IPS DF 6.9 (cell line): Measurements from ENCODE around the gene MED7.

Experiments used
- DNase-seq: peaks from one replicate; pipeline ENCODE4 v3.0.0-alpha.2; 2013; ENCODE audit warnings: low read depth, low spot score
- H3K27ac ChIP-seq: one replicate; pipeline ENCODE4 v1.5.1; 2013; ENCODE audit warnings: low read length, control low read depth
- H3K27me3 ChIP-seq: 2 replicates; pipeline ENCODE4 v1.6.1; 2013; ENCODE audit warnings: mild to moderate bottlenecking, low read length; ENCODE audit not compliant: control insufficient read depth, insufficient read depth
- H3K36me3 ChIP-seq: 2 replicates; pipeline ENCODE4 v1.6.1; 2013; ENCODE audit warnings: low read length; ENCODE audit not compliant: control insufficient read depth, insufficient read depth
- H3K4me1 ChIP-seq: 2 replicates; pipeline ENCODE4 v1.6.1; 2013; ENCODE audit warnings: low read length; ENCODE audit not compliant: control insufficient read depth, insufficient read depth
- H3K4me3 ChIP-seq: 2 replicates; pipeline ENCODE4 v1.5.1; 2013; ENCODE audit warnings: mild to moderate bottlenecking, low read length
- H3K9me3 ChIP-seq: 2 replicates; pipeline ENCODE4 v1.6.1; 2013; ENCODE audit warnings: low read length, inconsistent platforms; ENCODE audit not compliant: control insufficient read depth, insufficient read depth
- WGBS: extraction: QIAGEN DNeasy Blood & Tissue Kit; methylation state at CpG from one replicate; pipeline ENCODE4 v1.1.7; 2013; ENCODE audit warnings: mixed read lengths, missing lambda C conversion rate; ENCODE audit not compliant: insufficient read length, insufficient coverage; 5-methylcytosine and 5-hydroxymethylcytosine counted together

MED7 gene

DNA sequence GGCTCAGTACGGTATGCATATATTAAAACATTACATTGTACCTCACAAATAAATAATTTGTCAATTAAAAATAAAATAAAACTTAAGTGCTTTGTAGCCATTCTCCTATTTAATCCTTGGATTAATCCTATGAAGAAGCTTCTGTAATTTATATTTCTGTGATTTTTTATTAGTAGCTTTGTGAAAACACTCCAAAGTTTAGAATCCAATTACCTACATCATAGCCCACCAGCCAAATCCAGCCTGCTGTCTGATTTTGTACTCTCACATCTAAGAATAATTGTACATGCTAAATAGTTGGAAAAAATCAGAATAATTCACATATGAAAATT, 10.4 kb downstream of the MED7 start:
- DNase-seq = no peak
- H3K4me3 ChIP-seq = no peak overlapping the region
- no peaks in the 10 kb centered on the region for H3K27me3 ChIP-seq
- no peaks in the 10 kb centered on the region for H3K9me3 ChIP-seq
- H3K27ac ChIP-seq = no peak overlapping the region
- H3K36me3 ChIP-seq = no peaks in the 10 kb centered on the region
- WGBS = no CpG with 5 or more reads among the region's 1 CpG
- no peaks in the 10 kb centered on the region for H3K4me1 ChIP-seq

DNA sequence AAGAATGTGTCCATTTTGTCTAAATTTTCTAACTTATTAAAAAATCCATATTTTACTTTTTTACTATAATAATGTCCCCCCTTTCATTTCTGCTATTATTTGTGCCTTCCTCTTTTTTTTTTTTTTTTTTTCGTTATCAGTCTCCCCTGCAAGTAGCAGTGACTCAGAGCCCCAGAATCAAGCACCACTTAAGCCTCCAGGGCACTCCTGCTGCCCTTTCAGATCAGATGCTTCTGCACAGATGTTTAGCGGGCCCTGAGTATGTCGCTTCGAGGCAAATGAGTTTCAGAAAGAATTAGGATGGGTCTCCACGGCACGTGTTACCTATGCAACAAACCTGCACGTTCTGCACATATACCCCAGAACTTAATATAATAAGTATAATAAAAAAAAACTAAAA, 11.7 kb downstream of the MED7 start:
- H3K36me3 ChIP-seq = no peaks in the 10 kb centered on the region
- WGBS = no CpG with 5 or more reads among the region's 7 CpGs

DNA sequence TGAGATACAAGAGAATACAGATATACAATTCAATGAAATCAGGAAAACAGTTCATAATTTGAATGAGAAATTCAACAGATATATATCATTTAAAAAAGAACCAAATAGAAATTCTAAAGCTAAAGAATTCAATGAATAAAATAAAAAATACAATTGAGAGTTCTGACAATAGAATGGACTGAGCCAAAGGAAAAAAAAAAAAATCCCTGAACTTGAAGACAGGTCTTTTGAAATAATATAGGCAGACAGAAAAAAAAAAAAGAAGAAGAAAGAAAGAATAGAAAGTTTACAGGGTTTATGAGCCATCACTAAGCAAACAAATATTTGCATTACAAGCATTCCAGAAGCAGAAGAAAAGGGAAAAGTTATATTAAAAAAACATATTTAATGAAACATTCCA, 21.0 kb downstream of the MED7 start:
- no peaks in the 10 kb centered on the region for H3K36me3 ChIP-seq
- H3K4me1 ChIP-seq = no peaks in the 10 kb centered on the region
- no peak overlapping the region for H3K27ac ChIP-seq
- H3K9me3 ChIP-seq = no peaks in the 10 kb centered on the region
- no peak overlapping the region for H3K4me3 ChIP-seq
- DNase-seq = no peak
- no peaks in the 10 kb centered on the region for H3K27me3 ChIP-seq

More for the DNA sequence above, 11.7 kb downstream of the MED7 start:
- Histone ChIP-seq H3K4me3 (no peak overlapping the region), H3K27me3 (no peaks in the 10 kb centered on the region), H3K27ac (no peak overlapping the region), H3K9me3 (no peaks in the 10 kb centered on the region), H3K4me1 (no peaks in the 10 kb centered on the region)
- DNase-seq = no peak

DNA sequence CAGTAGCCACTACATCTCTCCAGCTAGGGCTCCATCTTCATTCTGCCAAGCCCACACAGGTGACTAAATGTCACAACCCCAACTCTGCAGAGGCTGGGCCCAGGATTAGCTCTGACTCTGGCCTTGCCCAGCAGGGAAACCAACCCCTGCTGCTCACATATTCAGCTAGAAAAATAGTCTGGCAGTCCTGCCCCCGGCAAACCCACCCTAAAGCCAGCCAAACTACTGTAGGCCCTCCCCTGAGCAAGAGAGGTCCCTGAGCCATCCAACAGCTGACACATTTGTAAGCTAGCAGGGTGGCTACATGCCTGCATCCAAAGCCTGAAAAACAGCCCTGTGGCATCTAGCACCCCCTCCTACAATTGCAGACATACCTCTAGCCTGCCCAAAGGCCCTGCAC, 22.6 kb downstream of the MED7 start:
- no CpG with 5 or more reads among the region's 1 CpG for WGBS

DNA sequence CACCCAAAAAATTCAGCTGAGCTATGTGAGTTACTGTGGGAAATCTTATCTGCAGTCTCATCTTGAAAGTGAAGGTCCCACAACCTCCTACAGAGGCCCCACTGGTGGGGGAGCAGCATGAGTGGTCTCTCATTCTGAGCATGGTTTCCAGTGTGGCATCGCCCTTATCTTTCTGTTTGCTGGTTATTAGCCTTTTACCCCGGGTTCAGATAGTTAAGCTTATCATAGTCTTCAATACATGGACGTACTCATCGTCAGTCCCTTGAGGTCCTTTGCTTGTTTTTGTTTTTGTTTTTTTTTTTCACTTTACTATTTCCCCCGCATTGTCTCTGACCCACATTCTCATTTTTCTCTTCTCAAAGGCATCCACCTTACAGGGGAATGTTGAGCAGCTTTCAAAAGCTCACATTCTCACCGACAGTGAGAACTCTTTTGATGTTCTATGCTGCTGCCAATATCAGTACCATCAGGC, 26.1 kb downstream of the MED7 start:
- H3K4me3 ChIP-seq = no peak overlapping the region
- H3K27me3 ChIP-seq = no peaks in the 10 kb centered on the region
- H3K9me3 ChIP-seq = no peaks in the 10 kb centered on the region
- no peaks in the 10 kb centered on the region for H3K4me1 ChIP-seq
- WGBS = no CpG with 5 or more reads among the region's 6 CpGs
- no peak for DNase-seq
- H3K27ac ChIP-seq = no peak overlapping the region
- no peaks in the 10 kb centered on the region for H3K36me3 ChIP-seq

More for the DNA sequence above, 22.6 kb downstream of the MED7 start:
- H3K27ac ChIP-seq = no peak overlapping the region
- no peaks in the 10 kb centered on the region for H3K36me3 ChIP-seq
- no peak overlapping the region for H3K4me3 ChIP-seq
- H3K27me3 ChIP-seq = no peaks in the 10 kb centered on the region
- H3K4me1 ChIP-seq = no peaks in the 10 kb centered on the region
- no peak for DNase-seq
- H3K9me3 ChIP-seq = no peaks in the 10 kb centered on the region

DNA sequence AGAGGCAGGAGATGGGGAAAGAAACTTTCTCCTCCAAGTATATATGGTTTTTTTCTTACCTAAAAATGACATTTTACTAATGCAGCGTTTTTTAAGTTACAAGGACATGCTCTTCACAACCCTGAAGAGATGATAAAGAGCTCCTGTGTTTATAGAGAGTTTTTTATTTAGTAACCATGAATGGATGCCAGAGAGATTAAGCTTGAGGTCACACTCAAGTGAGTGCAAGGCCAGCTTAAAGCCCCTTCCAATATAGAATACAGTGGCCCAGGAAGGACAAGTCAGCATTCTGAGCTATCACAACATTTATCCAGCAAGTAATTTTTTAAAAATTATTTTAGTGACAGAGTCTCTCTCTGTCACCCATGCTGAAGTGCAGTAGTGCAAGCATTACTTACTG, 27.2 kb downstream of the MED7 start:
- WGBS = no CpG with 5 or more reads among the region's 1 CpG
- Histone ChIP-seq H3K36me3 (no peaks in the 10 kb centered on the region), H3K9me3 (no peaks in the 10 kb centered on the region), H3K27me3 (no peaks in the 10 kb centered on the region), H3K4me1 (no peaks in the 10 kb centered on the region), H3K27ac (no peak overlapping the region), H3K4me3 (no peak overlapping the region)
- no peak for DNase-seq

DNA sequence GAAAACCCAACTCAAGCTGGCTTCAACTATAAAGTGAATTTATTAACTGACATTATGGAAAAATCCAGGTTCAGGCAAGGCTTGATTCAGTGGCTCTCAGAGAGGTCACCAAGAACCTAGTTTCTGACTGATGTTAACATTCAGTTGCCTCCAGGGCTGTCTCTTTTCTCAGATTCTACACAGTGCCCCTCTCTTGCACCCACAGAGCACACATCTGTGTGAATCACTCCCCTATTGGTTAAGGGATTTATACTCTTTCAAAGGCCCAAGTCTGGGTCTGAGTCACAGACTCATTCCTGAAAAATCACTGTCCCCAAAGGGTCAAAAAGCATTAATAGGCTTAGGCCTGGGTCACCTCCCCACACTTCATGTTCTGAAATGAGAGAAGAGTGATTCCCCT, 27.7 kb downstream of the MED7 start:
- no peaks in the 10 kb centered on the region for H3K4me1 ChIP-seq
- no peak for DNase-seq
- H3K9me3 ChIP-seq = no peaks in the 10 kb centered on the region
- no peak overlapping the region for H3K27ac ChIP-seq
- no peak overlapping the region for H3K4me3 ChIP-seq
- no peaks in the 10 kb centered on the region for H3K36me3 ChIP-seq
- H3K27me3 ChIP-seq = no peaks in the 10 kb centered on the region

DNA sequence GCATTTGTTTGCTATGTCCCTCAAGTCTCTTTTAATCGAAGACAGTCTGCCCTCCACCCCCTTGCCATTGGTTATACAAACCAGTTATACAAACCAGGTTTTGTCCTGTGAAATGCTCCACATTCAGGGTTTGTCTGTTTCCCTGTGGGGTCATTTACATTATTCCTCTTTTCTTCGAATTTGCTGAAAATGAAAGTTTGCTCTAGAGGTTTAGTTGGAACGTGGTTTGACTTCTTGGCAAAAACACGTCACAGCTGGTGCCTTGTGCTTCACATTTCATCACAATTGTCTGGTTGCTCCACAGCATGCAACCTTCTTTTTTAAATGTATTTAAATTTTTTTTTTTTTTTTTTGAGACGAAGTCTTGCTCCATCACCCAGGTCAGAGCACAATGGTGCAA, 29.7 kb downstream of the MED7 start:
- Histone ChIP-seq H3K27ac (no peak overlapping the region), H3K4me3 (no peak overlapping the region), H3K27me3 (no peaks in the 10 kb centered on the region), H3K4me1 (no peaks in the 10 kb centered on the region), H3K36me3 (no peaks in the 10 kb centered on the region), H3K9me3 (no peaks in the 10 kb centered on the region)
- DNase-seq = no peak
- WGBS = no CpG with 5 or more reads among the region's 5 CpGs

DNA sequence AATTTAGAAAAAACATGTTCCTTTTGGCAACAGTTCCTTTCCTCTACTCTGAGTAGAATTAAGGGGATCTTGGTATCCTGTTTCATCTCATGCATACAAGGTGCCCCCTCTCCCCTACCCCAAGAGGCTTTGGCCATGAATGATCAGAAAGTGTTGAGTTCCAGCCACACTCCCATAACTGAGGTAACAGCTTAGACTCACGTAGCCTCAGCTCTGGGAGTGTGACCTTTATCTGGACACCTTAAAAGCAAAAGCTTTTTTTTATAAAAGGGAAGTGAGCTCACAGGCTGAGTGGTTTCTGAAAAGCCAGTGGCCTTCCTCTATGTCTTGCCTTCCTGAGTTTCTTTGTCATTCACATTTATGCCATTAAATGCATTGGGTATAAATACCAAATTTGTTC, 32.9 kb downstream of the MED7 start:
- H3K36me3 ChIP-seq = no peaks in the 10 kb centered on the region
- H3K9me3 ChIP-seq = no peaks in the 10 kb centered on the region
- H3K27me3 ChIP-seq = no peaks in the 10 kb centered on the region
- H3K4me1 ChIP-seq = no peaks in the 10 kb centered on the region
- no peak overlapping the region for H3K27ac ChIP-seq
- DNase-seq = no peak
- no peak overlapping the region for H3K4me3 ChIP-seq
- WGBS = no CpG with 5 or more reads among the region's 1 CpG

DNA sequence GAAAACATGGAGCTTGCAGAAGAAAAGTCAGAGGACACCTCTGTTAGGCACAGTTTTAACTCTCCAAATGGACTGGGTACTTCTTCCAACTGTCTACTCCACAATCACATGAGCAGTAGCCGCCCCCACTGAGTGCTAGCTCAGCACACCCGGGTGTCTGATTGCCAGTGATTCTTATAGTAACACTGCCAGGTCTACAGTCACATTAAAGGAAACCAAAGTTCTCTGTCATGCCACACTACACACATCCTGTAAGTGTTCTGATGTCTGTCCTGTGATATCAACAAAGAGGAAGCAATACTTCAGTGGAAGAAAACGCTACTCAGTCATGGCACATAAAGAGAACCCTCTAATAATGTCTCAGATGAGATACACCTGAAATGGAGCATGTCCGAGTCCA, 33.7 kb downstream of the MED7 start, which contains the start of gene HAVCR2:
HAVCR2 (minus strand) TSS at position 69 of the 400 bp plus-strand sequence; CDS start at position 8, 61 bp downstream.
- Histone ChIP-seq H3K36me3 (no peaks in the 10 kb centered on the region), H3K4me3 (no peak within 1 kb of the TSS), H3K9me3 (no peaks in the 10 kb centered on the region), H3K27me3 (no peaks in the 10 kb centered on the region), H3K4me1 (no peaks in the 10 kb centered on the region), H3K27ac (no peak within 1 kb of the TSS)
- no CpG with 5 or more reads among the region's 4 CpGs for whole genome bisulfite sequencing
- DNase-seq = no peak

DNA sequence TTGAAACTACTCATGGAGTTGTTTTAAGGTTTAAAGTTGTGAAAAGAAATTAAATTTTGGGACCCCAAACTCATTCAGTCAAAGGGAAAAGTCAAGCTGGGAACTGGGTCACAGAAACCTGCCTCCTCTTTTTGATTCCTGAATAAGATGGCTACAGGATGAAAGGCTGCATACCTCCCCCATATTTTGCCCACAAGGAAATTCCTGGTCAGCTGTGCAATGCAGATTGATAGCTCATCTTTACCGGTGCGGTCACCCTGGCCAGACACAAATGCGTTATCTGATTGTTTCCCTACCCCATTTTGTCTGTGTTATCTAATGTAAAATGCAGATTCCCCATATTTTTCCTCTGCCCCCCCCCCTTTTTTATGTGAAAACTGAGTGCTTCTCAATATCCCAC, 35.2 kb downstream of the MED7 start:
- Histone ChIP-seq H3K4me3 (no peak overlapping the region), H3K27me3 (no peaks in the 10 kb centered on the region), H3K4me1 (no peaks in the 10 kb centered on the region), H3K9me3 (no peaks in the 10 kb centered on the region), H3K27ac (no peak overlapping the region), H3K36me3 (no peaks in the 10 kb centered on the region)
- no CpG with 5 or more reads among the region's 3 CpGs for WGBS
- DNase-seq = no peak
